Transverse colon (tissue), 4 donors: Measurements from ENCODE around the gene SNED1. TPM values are rescaled to one million over a fixed set of nuclear protein-coding genes. Genes with fewer than 3 reads are reported as not detected.

Experiments used
- DNase-seq: peaks from one replicate; pipeline ENCODE4 v3.0.0-alpha.2; 2019
- H3K27ac ChIP-seq, 4 donors: fragments of 200-600 bp; sonication (generic); 2 replicates each; pipeline ENCODE4 v1.5.1; 2016 to 2018; ENCODE audit warnings: inconsistent platforms in 4 of 4
- H3K27me3 ChIP-seq: fragments of 200-600 bp; sonication (generic); 2 replicates; pipeline ENCODE4 v1.5.1; 2017; ENCODE audit warnings: inconsistent platforms
- H3K36me3 ChIP-seq, 4 donors: fragments of 200-600 bp; sonication (generic); 2 replicates each; pipeline ENCODE4 v1.5.1; 2017 to 2019; ENCODE audit warnings: inconsistent platforms in 4 of 4
- H3K4me1 ChIP-seq, 4 donors: fragments of 200-600 bp; sonication (generic); 2 replicates each; pipeline ENCODE4 v1.5.1; 2017 to 2020; ENCODE audit warnings: inconsistent platforms in 4 of 4
- H3K4me3 ChIP-seq, 4 donors: fragments of 200-600 bp; sonication (generic); 1 replicate in 1 of 4; 2 replicates in 3 of 4; pipeline versions ENCODE4 v1.5.1 to v1.6.1; 2017 to 2019; ENCODE audit warnings: inconsistent platforms in 4 of 4
- H3K9me3 ChIP-seq, 2 donors: fragments of 200-600 bp; sonication (generic); 2 replicates each; pipeline ENCODE4 v1.5.1; 2017 to 2019; ENCODE audit warnings: inconsistent platforms in 2 of 2
- EP300 ChIP-seq: sonication (generic); formaldehyde crosslinking; IDR thresholded peaks from one replicate; pipeline ENCODE4 v1.6.1; 2017; ENCODE audit warnings: antibody characterized with exemption, low read depth
- POLR2A ChIP-seq: fragments of 450-650 bp; IDR thresholded peaks from one replicate; pipeline ENCODE4 v1.6.1; 2016; ENCODE audit warnings: antibody characterized with exemption, mild to moderate bottlenecking, moderate library complexity
- POLR2AphosphoS5 ChIP-seq, 3 donors: sonication (generic); formaldehyde crosslinking; IDR thresholded peaks; one replicate each; pipeline ENCODE4 v1.6.1; 2016; ENCODE audit warnings: antibody characterized with exemption in 3 of 3
- WGBS, 2 donors: methylation state at CpG; one replicate each; pipeline ENCODE4 v1.1.5; 2018; ENCODE audit warnings: low coverage in 1 of 2; 5-methylcytosine and 5-hydroxymethylcytosine counted together
- in situ Hi-C, 4 donors: fragments of 200-750 bp; cut with MboI; loops; one replicate each; pipeline versions ENCODE4 v1.15.0 to v1.15.1; 2017; ENCODE audit warnings: low sequenced_read_pairs in 3 of 4, low pct_ligation_motif_present in 1 of 4, low pct_unique_long_range_greater_than_20kb in 1 of 4
- intact Hi-C: fragments of 100-400 bp; cut with DNase I; formaldehyde crosslinking; loops from one replicate; pipeline ENCODE4 v1.15.1; 2023; ENCODE audit warnings: low total_unique reads
- total RNA-seq, 4 donors: library from RNA; depleted of rRNA; stranded (reverse); fragments of >200 nt; gene quantifications; one replicate each; pipeline ENCODE4 v1.1.0, GENCODE V29; 2016
- TF ChIP-seq, protein P1 (sequence below), 5 experiments: fragments of 200-600 bp in 3 of 5; fragments of 450-650 bp in 2 of 5; sonication (generic) in 3 of 5; IDR thresholded peaks; 1 replicate in 2 of 5; 2 replicates in 3 of 5; pipeline ENCODE4 v1.5.1; 2016 to 2017; ENCODE audit warnings: antibody characterized with exemption in 5 of 5, inconsistent platforms in 3 of 5, mild to moderate bottlenecking in 2 of 5, moderate library complexity in 1 of 5

SNED1 gene
- total RNA-seq, 4 donors from 2014 or later, result 8.2 to 65.5 (median 30.0) TPM

DNA sequence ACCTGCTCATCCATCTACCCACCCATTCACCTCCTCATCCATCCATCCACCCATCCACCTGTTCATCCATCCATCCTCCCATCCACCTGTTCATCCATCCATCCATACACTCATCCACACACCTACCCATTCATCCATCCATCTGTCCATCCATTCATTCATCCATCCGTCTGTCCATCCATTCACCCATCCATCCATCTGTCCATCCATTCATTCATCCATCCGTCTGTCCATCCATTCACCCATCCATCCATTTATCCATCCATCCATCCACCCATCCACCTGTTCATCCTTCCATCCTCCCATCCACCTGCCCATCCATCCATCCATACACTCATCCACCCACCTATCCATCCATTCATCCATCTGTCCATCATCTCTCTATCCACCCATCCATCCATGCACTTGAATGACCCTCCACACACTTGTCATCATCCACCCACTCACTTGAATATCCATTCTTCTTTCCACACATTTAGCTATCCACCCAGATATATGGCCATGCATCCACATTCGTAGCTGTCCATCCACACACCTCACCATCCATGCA, 47.3 kb upstream of the SNED1 start:
- H3K4me3 ChIP-seq, result no peak overlapping the region
- no peaks in the 10 kb centered on the region for H3K27me3 ChIP-seq
- no peak overlapping the region for H3K27ac ChIP-seq
- 78 to 83% methylated on average over 3 of the region's 3 CpGs for WGBS, 2 donors
- in situ Hi-C loops, result no loop called here
- no peaks in the 10 kb centered on the region for H3K9me3 ChIP-seq
- intact Hi-C loops, result no loop called here
- H3K4me1 ChIP-seq, result no peaks in the 10 kb centered on the region
- DNase-seq, result no peak
- TF ChIP-seq POLR2A, result no peak
- TF ChIP-seq, protein P1, sequence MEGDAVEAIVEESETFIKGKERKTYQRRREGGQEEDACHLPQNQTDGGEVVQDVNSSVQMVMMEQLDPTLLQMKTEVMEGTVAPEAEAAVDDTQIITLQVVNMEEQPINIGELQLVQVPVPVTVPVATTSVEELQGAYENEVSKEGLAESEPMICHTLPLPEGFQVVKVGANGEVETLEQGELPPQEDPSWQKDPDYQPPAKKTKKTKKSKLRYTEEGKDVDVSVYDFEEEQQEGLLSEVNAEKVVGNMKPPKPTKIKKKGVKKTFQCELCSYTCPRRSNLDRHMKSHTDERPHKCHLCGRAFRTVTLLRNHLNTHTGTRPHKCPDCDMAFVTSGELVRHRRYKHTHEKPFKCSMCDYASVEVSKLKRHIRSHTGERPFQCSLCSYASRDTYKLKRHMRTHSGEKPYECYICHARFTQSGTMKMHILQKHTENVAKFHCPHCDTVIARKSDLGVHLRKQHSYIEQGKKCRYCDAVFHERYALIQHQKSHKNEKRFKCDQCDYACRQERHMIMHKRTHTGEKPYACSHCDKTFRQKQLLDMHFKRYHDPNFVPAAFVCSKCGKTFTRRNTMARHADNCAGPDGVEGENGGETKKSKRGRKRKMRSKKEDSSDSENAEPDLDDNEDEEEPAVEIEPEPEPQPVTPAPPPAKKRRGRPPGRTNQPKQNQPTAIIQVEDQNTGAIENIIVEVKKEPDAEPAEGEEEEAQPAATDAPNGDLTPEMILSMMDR (IDR thresholded peaks at IDR 0.05), result no peak
- no peak for TF ChIP-seq POLR2AphosphoS5 (IDR thresholded peaks at IDR 0.05)
- TF ChIP-seq EP300, result no peak
- no peaks in the 10 kb centered on the region for H3K36me3 ChIP-seq

DNA sequence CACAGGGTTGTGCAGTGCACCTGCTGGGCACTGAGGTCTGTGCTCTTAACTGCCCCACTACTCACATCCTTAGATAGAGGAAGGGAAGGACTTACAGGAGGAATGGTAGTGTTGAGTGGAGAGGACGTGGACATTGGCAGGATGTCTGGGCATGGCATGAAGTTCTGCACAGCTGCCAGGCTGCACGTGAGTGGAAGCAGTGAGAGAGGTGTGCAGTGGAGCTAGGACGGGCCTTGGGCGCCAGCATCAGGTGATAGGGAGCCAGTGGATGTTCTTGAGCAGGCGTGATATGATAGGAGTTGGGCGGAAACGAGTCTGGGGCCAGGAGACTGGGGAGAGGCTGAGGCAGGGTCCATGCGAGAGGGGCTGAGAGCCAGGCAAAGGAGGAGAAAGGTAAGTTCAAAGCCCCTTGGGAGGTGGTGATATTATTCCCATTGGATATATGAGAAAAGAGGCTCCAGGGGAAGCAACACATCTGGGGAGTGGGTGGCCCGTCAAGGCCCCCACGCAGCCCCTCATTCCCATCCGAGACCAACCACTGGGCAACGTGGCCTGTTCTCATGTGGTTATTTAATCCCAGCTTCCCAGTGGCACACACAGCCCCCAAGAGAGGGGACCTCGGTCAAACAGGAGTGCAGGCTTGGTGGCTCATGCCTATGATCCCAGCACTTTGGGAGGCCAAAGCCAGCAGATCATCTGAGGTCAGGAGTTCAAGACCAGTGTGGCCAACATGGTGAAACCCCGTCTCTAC, 45.7 kb upstream of the SNED1 start:
- in situ Hi-C loops (no loop called here), intact Hi-C loops (no loop called here)
- WGBS, 2 donors, result 57 to 75% methylated on average over 5 to 14 of the region's 14 CpGs
- Histone ChIP-seq H3K4me1 (no peaks in the 10 kb centered on the region), H3K27ac (no peak overlapping the region), H3K27me3 (no peaks in the 10 kb centered on the region), H3K36me3 (no peaks in the 10 kb centered on the region), H3K9me3 (no peaks in the 10 kb centered on the region), H3K4me3 (no peak overlapping the region)
- TF ChIP-seq, protein P1 (IDR thresholded peaks at IDR 0.05), result no peak
- TF ChIP-seq POLR2A (no peak), POLR2AphosphoS5 (IDR thresholded peaks at IDR 0.05) (no peak), EP300 (no peak)
- no peak for DNase-seq

DNA sequence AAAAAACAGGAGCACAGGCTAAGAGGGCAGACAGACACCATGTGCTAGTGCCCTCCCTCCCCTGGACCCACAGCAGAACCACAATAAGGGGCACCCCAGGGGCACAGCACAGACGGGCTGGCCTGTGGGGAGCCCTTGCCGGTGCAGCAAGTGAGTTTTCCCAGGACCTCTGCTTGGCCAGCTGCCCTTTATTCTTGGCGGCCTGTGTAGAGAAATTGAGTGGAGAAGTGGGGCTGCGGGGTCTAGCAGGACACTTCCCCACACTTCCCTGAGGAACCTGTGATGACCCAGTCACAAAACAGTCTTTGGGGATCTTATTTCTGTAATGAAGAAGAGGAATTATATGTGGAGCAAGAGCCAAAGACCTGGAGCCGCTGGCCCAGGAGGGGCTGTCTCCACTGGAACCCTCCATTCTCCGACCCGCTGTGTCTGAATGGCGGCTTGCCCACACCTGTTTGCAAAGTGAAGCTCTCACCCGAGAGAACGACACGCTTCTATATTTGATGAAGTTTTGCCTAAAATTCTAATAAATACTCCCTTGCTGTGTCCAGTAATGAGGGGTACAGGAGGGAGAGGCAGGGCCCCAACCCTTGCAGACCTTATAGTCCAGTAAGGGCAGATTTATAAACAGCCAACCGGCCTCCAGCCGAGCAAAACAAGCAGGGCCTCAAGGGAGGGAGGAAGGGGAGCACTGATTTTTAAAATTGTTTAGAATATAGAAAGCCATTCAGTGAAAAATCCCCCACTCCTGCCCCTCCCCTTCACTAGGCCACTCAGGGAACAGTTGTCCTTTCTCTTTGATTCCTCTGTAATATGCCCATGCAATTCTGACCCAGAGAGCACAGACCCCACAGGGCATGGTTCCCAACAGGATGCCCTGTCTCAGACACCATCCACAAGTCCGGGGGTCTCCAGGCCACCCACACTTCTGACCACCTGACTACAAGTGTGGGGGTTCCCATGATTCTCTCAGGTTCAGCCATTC, 44.7 kb upstream of the SNED1 start:
- Histone ChIP-seq H3K27ac (no peak overlapping the region), H3K4me1 (no peaks in the 10 kb centered on the region), H3K4me3 (no peak overlapping the region), H3K9me3 (no peaks in the 10 kb centered on the region), H3K27me3 (no peaks in the 10 kb centered on the region), H3K36me3 (no peaks in the 10 kb centered on the region)
- in situ Hi-C loops, result no loop called here
- TF ChIP-seq POLR2AphosphoS5 (IDR thresholded peaks at IDR 0.05) (no peak), EP300 (no peak), POLR2A (no peak)
- TF ChIP-seq, protein P1 (IDR thresholded peaks at IDR 0.05), result no peak
- 67 to 68% methylated on average over 7 to 14 of the region's 14 CpGs for WGBS, 2 donors
- intact Hi-C loops, result no loop called here
- DNase-seq, result no peak
